HT-29 (cell line): ENCODE results near the gene LHFPL5. TPM values are rescaled to one million over a fixed set of nuclear protein-coding genes. Genes with fewer than 3 reads are reported as not detected.

Experiments
- DNase-seq: peaks from one replicate; pipeline ENCODE4 v3.0.0-alpha.2; 2015; ENCODE audit warnings: low spot score
- total RNA-seq: library from RNA; depleted of rRNA; stranded (reverse); fragments of >200 nt; shearing (Covaris generic); gene quantifications from 2 replicates; pipeline ENCODE4 v1.2.3, GENCODE V29; 2014

LHFPL5 gene
- total RNA-seq, 1 experiment from 2014 or later = 0.58 TPM

- DNase-seq = no peak
Measured at GRCh38 chr6:35790683-35791082, 14.5 kb upstream of the LHFPL5 start.

- no peak for DNase-seq
Measured at GRCh38 chr6:35794536-35795452, 10.4 kb upstream of the LHFPL5 start.

GRCh38 chr6:35795453-35796071 lies 9.6 kb upstream of the LHFPL5 start:
- DNase-seq = no peak

GRCh38 chr6:35796236-35796635 lies 8.9 kb upstream of the LHFPL5 start:
- no peak for DNase-seq

GRCh38 chr6:35797837-35798526 lies 7.2 kb upstream of the LHFPL5 start:
- no peak for DNase-seq

GRCh38 chr6:35798706-35799105 lies 6.4 kb upstream of the LHFPL5 start:
- no peak for DNase-seq

GRCh38 chr6:35801148-35801547 lies 4.0 kb upstream of the LHFPL5 start:
- DNase-seq = no peak

GRCh38 chr6:35808688-35809087 lies 3.5 kb downstream of the LHFPL5 start:
- DNase-seq = no peak

- DNase-seq = no peak
Measured at GRCh38 chr6:35809809-35810208, 4.7 kb downstream of the LHFPL5 start.

GRCh38 chr6:35810971-35811698 lies 6.0 kb downstream of the LHFPL5 start:
- peak; percentile 83 for DNase-seq

- no peak for DNase-seq
Measured at GRCh38 chr6:35811699-35811995, 6.5 kb downstream of the LHFPL5 start.

- no peak for DNase-seq
Measured at GRCh38 chr6:35817515-35817914, 12.4 kb downstream of the LHFPL5 start.

- no peak for DNase-seq
Measured at GRCh38 chr6:35823601-35824000, 18.4 kb downstream of the LHFPL5 start.

- no peak for DNase-seq
Measured at GRCh38 chr6:35824552-35825192, 19.5 kb downstream of the LHFPL5 start.

- no peak for DNase-seq
Measured at GRCh38 chr6:35829306-35829705, 24.2 kb downstream of the LHFPL5 start.

- DNase-seq = peak; percentile 19
Measured at GRCh38 chr6:35831257-35832007, 26.3 kb downstream of the LHFPL5 start.

- DNase-seq = no peak
Measured at GRCh38 chr6:35833536-35833935, 28.4 kb downstream of the LHFPL5 start.

- DNase-seq = no peak
Measured at GRCh38 chr6:35839019-35839418, 33.9 kb downstream of the LHFPL5 start.

GRCh38 chr6:35842381-35842780 lies 37.2 kb downstream of the LHFPL5 start:
- DNase-seq = no peak

GRCh38 chr6:35844290-35844689 lies 39.1 kb downstream of the LHFPL5 start:
- DNase-seq = no peak

- DNase-seq = no peak
Measured at GRCh38 chr6:35850208-35850607, 45.1 kb downstream of the LHFPL5 start.
